Hematopoietic multipotent progenitor cell treated with erythropoietin and hydrocortisone succinate and interleukin-3 and kit ligand, for 6 days (in vitro differentiated cells): ENCODE measurements around the gene RHBDD1.

Experiments used
- DNase-seq: peaks from one replicate; pipeline ENCODE4 v3.0.0-alpha.2; 2015

RHBDD1 gene

GRCh38 chr2:226943862-226944620, 108.2 kb downstream of the RHBDD1 start:
- DNase-seq, result no peak

- DNase-seq, result no peak
These were observed 117.4 kb downstream of the RHBDD1 start for GRCh38 chr2:226953206-226953605.

- DNase-seq, result no peak
These were observed 118.0 kb downstream of the RHBDD1 start for GRCh38 chr2:226953826-226954225.

- no peak for DNase-seq
These were observed 120.8 kb downstream of the RHBDD1 start for GRCh38 chr2:226956659-226957058.

- DNase-seq, result no peak
These were observed 123.6 kb downstream of the RHBDD1 start for GRCh38 chr2:226959418-226959817.

- no peak for DNase-seq
These were observed 126.4 kb downstream of the RHBDD1 start for GRCh38 chr2:226962176-226962773.

GRCh38 chr2:226963528-226963927, 127.7 kb downstream of the RHBDD1 start:
- no peak for DNase-seq

- DNase-seq, result no peak
These were observed 129.5 kb downstream of the RHBDD1 start for GRCh38 chr2:226965376-226965775.

- DNase-seq, result no peak
These were observed 133.7 kb downstream of the RHBDD1 start for GRCh38 chr2:226969417-226970080.

- no peak for DNase-seq
These were observed 134.5 kb downstream of the RHBDD1 start for GRCh38 chr2:226970362-226970761.

- DNase-seq, result no peak
These were observed 135.2 kb downstream of the RHBDD1 start for GRCh38 chr2:226971084-226971483.

GRCh38 chr2:226971770-226972169, 135.9 kb downstream of the RHBDD1 start:
- no peak for DNase-seq

- no peak for DNase-seq
These were observed 138.0 kb downstream of the RHBDD1 start for GRCh38 chr2:226973816-226974215.

GRCh38 chr2:226977775-226978190, 141.9 kb downstream of the RHBDD1 start:
- peak; percentile 82 for DNase-seq

- DNase-seq, result no peak
These were observed 142.4 kb downstream of the RHBDD1 start for GRCh38 chr2:226978300-226978699.

GRCh38 chr2:226979004-226979403, 143.2 kb downstream of the RHBDD1 start:
- peak; percentile 71 for DNase-seq

- DNase-seq, result peak; percentile 95
These were observed 146.0 kb downstream of the RHBDD1 start for GRCh38 chr2:226981791-226982326.

- DNase-seq, result peak; percentile 67
These were observed 148.3 kb downstream of the RHBDD1 start for GRCh38 chr2:226983895-226984749.

- DNase-seq, result peak; percentile 85
These were observed 149.1 kb downstream of the RHBDD1 start for GRCh38 chr2:226984750-226985582.

- no peak for DNase-seq
These were observed 149.7 kb downstream of the RHBDD1 start for GRCh38 chr2:226985583-226985946.

GRCh38 chr2:226991663-226992062, 155.8 kb downstream of the RHBDD1 start:
- DNase-seq, result no peak

GRCh38 chr2:226993171-226993570, 157.3 kb downstream of the RHBDD1 start:
- no peak for DNase-seq
